ENCODE results near the gene CCNL1.

The CCNL1 gene

DNA sequence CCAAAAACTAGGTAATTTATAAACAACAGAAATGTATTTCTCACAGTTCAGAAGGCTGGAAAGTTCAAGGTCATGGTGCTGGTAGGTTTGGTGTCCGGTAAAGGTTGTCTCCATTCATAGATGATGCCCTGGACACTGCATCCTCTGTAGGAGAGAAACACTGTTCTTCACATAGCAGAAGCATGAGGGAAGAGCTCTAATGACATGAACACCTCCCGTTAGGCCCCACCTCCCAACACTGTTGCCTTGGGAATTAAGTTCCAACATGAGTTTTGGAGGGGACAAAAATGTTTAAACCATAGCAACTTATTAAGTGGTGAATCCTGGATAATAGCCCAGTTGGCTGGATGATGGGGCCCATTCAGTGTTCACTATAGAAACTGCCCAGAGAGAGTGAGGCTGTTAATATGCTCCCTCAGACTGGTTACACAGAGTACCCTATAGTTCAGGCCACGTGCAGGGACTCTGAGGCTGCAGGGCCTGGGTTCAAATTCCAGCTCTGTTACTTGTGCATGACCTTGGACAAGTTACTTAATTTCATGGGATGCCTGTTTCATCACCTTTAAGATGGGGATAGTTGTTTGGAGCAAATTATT is 37.0 kb downstream of the CCNL1 start:
- no peak for DNase-seq (ENCODE audit: low read depth)

DNA sequence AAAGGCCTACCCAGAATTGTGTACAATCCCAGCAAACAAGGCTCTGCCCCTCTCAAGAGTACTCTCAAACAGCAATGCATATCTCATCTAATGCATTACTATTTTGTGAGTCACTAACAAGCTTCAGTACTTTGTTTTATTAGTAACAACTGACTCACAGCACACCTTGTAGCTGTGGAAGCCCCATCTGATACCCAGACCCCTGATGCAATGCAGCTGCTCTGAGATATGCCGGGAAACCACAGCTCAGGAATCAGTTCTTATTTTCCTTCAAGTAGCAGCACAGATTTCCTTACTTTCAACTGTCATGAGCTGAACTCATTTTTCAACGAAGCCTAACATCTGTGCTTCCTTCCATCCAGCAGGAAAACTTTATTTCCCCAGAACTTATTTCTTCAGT is 37.8 kb downstream of the CCNL1 start:
- DNase-seq (ENCODE audit: low read depth): no peak

DNA sequence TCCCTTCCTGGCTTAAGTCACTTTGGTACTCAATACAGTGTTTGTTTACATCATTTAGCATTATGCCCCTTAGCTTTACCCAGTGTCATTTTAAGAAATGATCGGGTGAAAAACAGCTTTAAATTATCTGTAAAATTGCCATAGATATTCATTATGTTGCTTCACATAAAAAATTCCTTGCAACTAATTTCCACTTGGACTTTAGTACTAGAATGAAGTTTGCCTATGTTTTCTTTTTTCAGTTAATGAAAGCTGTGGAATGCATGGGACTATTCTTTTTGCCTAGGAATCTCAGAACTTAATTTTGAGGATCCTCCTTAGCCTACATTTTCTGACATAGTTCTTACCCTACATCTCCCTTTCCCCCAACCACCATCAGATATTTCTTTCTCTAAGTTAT is 38.4 kb downstream of the CCNL1 start:
- DNase-seq (ENCODE audit: low read depth): no peak

DNA sequence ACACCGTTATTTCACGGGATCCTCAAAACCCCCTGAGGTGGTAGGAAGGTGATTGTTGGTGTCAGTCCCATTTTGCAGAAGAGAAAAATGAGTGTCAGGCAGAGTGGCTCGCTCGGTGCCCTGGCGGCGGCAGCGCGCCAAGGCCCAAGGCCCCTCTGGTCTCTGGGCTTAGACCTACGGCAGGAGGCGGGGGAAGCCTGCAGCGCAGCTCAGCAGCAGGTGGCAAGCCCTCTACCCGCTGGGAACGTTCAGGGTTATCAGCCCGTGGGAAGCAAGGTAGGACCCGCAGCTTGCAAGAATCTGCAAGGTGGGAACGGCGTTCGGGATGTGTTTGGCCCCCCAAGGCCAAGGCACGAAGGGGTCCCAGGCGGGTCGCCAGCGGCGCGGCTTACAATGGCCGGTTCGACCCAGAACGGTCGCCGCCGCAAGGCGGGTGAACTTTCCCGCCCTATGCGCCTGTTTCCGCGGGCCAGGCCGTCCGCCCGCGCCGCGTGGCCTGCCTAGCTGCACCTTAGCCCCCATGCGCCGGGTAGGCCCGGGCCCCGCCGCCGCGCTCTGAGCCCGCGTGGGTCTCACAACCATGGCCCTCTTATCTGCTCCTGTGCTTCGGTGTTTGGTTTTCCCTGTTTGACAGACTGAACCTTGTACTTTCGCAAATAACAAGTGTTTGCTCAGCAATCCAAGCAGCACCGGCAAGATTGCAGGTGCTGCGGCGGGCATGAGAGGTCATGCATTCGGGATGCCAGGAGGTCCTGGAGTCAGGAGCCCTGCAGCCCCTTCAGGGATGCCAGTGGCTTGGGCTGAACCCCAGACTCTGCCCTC is 39.7 kb downstream of the CCNL1 start:
- DNase-seq (ENCODE audit: low read depth): no peak

DNA sequence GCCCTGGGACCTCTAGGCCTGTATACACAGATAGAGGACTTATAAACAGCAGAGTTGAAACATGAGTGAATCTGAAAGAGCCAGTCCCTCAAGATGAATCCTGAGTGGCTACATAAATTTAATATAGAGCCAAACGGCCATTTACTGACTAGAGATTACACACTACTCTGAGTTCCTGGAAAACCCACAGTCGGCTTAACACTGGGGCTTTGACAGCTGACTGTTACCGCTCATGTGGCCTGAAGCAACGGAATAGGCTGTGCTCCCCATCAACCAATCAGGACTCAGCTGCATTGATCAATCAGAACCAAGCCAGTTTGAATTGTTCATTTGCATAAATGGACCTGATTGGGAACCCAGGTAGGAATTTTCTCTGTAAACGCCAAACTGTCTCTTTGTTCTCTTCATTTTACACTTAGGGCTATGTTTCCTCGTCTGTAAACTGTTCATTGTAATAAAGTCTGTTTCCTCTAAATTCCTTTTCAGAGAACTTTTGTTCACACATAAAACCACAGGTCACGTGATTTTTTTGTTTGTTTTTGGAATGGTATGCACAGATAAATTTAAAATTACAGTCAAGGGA is 40.5 kb downstream of the CCNL1 start:
- DNase-seq (ENCODE audit: low read depth): no peak

DNA sequence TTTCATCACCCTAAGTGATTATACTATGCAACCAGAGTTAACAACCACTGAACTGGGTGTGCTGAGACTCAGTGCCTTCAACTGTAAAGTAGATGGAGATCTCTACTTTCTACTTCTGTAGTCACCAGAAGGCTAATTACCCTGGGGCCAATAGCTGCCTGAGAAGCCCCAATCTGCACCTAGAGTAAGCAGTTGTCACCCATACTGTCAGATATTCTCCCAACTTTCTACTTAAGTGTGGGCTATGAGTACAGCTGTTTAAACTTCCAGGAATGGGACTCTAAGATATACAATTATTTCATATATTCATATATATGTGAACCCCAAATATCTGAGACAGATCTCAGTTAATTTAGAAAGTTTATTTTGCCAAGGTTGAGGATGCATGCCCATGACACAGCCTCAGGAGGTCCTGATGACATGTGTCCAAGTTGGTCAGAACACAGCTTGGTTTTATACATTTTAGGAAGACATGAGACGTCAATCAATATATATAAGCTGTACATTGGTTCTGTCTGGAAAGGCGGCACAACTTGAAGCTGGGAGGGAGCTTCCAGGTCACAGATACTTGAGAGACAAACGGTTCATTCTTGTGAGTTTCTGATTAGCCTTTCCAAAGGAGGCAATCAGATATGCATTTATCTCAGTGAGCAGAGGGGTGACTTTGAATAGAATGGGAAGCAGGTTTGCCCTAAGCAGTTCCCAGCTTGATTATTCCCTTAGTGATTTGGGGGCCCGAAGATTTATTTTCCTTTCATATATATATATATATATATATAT is 41.9 kb downstream of the CCNL1 start:
- DNase-seq (ENCODE audit: low read depth): no peak

DNA sequence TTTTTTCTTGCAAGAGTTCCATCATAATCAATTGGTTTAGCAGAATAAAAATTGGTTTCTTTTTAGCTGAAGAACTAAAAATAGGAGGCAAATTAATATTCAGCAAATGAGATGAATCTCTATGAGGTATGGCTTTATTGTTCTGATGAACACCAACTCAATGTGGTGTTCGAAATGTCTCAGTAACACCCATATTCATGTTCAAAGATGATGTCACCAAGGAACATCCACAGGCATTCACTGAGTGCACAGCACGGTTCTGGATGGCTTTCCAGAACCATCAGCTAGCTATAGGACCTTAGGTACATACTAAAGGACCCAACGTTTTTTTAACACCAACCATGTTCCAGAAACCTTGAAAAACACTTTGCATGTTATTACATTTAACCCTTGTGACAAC is 42.7 kb downstream of the CCNL1 start:
- DNase-seq (ENCODE audit: low read depth): no peak

DNA sequence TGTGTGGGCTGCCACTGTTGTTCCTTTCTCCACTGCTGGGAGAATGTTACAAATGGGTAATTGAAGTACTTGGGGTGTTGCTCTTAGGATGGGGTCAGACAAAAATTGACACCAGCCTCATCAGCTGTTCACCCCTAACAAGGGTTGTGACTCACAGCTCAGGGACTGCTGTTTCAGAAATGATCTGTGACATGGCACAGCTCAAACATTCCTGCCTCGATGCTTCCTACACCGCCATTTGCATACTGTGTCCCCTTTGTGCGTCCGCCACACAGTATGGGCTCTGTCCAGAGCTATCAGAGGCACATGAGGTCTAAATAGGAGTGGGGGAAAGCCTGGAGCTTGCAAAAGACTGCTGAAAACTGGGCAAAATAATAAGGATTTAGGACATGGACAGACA is 43.9 kb downstream of the CCNL1 start:
- no peak for DNase-seq (ENCODE audit: low read depth)

DNA sequence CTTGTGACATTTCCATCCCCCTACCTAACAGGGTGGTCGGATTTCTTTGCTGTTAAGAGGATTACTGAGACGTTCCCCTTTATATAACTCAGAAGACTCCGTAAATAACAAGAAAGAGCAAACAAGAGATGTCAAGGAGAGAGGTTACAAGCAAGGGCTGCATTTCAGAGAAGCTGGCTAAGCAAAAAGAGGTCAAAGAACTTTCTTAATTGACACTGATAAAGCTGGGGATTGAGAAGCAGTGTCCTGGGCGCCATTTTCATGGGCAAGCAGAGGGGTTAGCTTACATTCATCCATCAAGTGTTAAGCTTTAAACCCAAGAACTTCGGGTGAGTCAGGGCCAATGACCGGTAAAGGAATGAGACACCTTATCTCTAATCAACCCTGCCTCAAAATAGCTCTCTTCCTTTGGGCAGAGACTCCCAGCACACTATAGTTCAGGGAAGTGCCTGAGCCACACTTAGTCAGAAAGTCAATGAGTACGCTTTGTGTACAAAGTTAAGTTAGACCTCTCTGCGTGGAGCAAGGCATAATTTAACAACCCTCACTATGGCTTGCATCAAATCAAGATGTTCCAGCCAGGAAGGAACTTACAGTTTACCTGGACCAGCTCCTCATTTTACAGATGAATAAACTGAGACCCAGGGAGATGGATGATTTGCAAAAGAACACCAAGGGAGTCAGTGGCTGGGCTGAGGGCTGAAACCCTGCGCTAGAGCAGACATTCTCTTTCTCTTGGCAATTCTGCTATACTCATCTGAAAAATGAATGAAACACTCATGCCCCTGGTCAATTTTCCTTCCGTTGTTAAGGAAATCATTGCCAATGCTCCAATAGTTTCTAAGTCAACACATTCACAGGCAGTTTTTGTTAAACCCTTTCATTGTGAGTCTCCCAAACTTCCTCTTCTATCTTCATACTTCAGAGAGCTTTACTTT is 44.6 kb downstream of the CCNL1 start:
- DNase-seq (ENCODE audit: low read depth): no peak

DNA sequence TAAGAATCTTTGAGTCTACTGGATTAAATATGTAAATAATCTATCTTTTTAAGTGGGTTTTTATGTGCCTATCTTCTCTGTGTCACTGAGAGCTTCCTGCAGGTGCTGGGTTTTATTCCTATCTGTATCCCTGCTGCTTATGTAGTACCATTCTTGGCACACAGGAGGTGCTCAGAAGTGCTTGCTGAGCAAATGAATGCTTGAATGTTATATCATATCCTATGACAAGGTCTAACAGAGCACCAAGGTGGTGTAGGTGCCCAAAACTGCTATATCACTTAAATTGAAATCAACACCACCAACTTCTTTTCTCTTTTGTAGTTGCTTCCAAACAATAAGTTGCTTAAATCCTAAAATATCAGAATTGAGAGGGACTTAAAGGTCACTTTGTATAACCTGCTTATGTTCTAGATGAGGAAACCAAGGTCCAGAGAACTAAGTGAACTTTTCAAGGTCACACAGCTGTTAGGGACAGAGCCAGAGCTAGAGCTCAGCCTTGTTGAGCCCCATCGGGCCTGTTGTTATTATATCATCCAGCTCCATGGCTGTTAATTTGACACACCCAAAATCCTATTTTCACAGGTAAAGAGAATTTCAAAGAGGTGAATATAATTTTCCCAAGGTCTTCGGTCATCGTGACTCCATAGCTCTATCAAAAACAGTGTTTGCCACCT is 46.0 kb downstream of the CCNL1 start:
- DNase-seq (ENCODE audit: low read depth): no peak

DNA sequence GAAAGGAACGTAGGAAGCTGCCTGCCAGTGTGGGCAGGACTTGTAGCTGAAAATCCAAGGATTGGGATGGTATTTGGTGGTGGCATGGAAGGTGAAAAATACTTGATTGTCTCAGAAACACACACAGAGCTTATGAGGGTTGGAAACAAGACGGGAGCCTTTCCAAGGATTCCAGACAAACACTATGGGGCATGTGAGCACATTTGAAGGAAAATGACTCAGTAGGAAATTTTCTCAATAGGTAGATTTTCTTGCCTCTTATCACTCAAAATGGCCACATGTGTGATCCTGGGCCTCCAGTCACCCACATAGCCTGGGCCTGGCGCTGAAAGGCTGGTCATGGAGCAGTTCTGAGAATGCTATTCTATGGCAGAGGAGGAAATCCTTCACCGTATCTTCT is 47.4 kb downstream of the CCNL1 start:
- no peak for DNase-seq (ENCODE audit: low read depth)

DNA sequence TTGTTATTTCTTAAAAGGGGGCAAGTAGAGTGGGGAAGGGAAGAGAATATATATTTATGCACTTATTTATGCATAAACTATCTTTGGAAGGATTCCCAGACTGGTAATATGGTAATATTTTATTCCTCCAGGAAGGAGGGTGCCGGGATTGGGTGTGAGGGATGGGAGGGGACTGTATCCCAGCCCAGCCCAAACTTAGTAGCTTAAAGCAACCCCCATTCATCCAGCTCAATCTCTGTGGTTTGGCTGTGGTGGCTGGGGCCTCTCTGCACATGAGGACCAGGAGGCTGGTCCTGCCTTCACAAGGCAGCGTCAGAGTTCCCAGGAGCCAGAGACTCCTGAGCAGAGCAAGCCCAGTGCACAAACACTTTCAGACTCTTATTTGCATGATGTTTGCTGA is 48.4 kb downstream of the CCNL1 start:
- DNase-seq (ENCODE audit: low read depth): no peak

DNA sequence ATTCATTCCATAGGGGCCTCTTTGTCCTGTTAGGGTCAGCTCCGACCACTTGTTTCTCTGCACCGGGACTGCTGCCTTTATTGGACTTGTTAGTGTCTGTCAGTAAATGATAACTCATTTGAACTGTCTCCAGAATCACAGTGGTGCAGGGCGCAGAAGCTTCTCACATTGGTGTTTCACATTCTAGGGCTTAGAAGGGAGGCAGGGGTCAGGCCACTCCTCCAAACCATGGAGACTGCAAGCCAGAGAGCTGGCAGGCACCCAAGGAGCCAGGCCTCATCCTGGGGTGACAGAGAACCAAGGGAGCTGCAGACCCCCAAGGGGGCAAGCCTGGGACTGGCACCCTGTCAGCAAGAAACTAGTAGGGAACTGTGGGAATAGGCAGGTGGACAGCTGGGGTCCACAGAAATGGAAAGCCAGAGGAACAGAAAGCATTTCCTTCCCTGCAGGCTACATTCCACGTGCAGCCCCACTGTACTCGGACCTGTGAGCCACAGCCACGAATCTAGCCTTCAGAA is 49.1 kb downstream of the CCNL1 start:
- DNase-seq (ENCODE audit: low read depth): no peak

DNA sequence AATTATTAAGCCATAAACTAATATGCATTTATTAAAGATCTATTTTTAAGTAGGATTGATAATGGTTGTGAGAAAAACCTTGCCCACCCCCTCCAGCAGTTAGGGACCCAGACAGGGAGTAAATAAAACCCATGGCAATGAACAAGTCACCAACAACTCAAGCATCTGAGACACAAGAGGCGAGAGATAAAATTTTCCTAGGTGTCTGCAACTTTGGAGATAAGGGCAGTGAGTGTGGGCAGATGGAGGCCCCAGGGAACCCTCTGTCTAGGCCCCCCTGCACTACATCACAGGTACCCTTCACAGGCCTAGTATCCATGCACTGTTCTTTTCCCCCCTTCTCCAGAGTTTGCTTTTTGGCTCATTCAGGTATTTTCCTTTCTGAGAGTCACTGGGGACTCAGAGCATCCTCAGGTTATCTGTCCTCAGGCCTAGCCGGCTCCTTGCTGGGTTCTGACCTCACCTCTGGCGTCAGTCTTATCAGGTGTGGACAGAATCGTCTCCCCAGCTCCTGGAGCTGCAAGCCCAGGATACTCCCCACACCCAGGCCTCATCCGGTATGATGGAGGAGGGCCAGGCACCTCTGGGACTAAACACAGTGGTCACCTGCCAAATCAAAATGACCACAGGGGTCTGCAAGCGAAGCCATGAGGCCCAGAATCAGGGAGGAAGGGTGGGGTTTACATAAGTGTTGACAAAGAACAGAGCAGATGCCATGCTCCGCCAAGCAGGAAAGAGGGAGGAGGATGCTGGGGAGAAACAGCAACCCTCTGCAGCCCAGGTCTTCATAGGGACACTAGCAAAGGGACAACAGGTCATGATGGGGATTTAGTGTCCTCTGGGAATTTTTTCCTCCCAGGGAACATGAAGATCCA is 50.4 kb downstream of the CCNL1 start:
- DNase-seq (ENCODE audit: low read depth): no peak

DNA sequence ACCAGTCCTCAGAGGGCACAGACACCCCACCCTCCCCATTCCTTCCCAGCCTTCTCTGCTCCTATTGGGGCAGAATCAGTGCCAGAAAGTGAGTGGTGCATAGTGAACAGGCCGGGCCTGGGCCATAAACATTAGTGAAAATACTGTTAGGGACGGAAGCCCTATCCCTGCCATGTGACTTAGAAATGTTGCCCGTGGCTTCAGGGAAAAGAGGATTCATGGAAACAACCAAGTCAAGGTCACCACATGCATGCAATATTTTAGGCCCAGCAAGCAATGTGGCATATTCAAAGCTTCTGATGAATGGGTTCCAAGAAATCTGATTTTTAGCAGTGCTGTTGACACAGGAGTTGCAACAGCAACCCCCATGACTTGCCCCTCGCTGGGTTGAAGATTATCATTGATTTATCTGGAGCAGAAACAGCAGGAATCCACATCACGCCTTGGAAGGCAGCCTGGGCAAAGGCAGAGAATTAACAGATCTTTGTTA is 52.3 kb downstream of the CCNL1 start:
- no peak for DNase-seq (ENCODE audit: low read depth)

DNA sequence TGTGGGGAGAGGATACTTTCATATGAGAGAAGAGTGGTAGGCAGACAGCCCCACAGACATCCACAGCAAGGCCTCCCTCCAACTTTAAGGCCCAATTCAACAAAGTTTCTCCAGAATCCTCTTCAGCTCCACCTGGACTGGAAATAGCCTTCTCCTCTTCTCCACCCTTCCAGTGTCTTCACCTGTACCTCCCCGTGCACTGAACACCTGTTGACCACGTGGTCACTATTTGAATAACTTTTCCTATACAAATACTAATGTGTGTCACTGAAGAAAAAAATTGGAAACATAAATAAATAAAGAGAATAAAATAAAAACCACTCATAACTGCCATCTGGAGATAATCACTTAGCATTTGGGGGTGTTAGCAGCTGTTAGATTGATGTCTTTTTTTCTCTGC is 52.9 kb downstream of the CCNL1 start:
- no peak for DNase-seq (ENCODE audit: low read depth)

DNA sequence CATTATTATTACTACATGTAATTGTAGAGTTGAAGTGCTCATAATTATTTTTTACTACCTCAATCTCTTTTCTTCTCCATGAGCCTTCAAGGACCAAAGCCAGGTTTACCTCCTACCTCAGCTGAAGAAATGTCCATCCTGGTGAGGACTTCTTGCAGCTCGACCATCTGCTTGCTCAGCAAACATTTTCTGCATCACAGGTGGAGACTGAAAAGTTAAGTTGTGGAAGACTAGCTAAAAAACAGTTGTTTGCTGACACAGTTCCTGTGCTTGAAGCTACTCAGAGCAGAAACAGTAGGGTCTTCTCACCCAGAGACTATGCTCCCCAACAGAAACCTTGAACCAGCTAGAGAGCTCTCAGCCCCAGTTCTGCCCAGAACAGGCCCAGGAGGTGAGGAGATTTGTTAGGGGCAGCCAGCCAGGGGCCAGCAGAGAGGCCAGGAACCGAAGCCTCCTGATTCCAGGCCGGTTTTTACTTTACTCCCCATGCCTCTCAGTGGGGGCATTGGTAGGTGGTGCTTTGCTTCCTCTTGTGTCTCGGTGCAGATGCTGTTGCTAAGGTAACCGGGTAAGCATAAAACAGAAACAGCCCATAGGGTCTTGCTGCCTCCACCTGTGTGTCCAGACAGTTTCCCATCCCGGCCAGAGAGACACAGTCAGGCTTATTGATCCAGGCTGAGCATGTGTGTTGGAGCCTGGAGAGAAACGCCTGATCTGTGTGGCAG is 54.9 kb downstream of the CCNL1 start:
- DNase-seq (ENCODE audit: low read depth): no peak

DNA sequence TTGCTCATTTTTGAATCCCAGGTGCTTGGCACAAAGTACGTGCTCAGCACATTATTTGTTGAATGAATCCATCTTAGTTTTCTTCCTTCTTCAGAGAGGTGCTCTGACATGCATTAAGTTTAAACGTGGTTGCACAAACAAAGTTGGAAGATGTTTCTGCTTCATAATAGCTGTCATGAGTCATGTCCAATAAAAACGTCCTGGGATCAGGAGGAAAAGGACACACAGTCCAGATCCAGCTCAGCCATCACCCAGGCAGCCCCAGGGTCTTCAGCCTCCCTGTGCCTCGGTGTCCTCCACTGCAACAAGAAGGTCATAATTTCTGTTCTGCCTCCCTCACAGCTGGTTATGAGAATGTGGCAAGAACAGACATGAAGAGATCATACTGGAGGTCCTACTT is 55.4 kb downstream of the CCNL1 start:
- no peak for DNase-seq (ENCODE audit: low read depth)

DNA sequence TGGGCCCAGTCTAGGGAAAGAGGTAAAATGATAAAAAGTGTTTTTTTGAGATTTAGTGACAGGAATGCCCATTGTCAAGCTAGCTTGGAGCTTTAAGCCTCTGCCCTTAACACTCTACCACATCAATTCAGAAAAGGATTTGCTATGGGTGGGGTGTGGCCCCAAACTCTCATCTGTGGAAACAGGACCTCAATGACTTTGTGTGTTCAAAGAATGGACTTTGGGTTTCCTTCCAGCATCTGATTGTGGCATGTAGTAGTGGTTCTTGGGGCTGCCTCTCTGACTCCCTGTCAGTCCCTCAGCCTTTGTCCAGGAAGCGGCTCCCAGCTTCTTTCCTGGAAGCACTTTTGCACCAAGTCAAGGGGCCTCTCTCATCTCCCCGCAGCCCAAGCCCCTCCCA is 56.1 kb downstream of the CCNL1 start:
- DNase-seq (ENCODE audit: low read depth): no peak

All from activated T-helper 1 cell treated with Interleukin-2 at 50 U/mL for 16 hours (primary cell).